A549 treated with CORT108297 at 1 μM for 4 hours (cell line): Measurements from ENCODE around the gene ACAA1. TPM values are rescaled to one million over a fixed set of nuclear protein-coding genes. Genes with fewer than 3 reads are reported as not detected.

Experiments used
- total RNA-seq: library from RNA; stranded (reverse); fragments of 200-300 nt; extraction: Qiagen RNA extraction; gene quantifications from 5 replicates; pipeline ENCODE4 v1.2.3, GENCODE V29; 2022

The ACAA1 gene, protein sequence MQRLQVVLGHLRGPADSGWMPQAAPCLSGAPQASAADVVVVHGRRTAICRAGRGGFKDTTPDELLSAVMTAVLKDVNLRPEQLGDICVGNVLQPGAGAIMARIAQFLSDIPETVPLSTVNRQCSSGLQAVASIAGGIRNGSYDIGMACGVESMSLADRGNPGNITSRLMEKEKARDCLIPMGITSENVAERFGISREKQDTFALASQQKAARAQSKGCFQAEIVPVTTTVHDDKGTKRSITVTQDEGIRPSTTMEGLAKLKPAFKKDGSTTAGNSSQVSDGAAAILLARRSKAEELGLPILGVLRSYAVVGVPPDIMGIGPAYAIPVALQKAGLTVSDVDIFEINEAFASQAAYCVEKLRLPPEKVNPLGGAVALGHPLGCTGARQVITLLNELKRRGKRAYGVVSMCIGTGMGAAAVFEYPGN
- total RNA-seq = 38.5 to 49.4 TPM (median 47.0 TPM) in 5 replicates

DNA sequence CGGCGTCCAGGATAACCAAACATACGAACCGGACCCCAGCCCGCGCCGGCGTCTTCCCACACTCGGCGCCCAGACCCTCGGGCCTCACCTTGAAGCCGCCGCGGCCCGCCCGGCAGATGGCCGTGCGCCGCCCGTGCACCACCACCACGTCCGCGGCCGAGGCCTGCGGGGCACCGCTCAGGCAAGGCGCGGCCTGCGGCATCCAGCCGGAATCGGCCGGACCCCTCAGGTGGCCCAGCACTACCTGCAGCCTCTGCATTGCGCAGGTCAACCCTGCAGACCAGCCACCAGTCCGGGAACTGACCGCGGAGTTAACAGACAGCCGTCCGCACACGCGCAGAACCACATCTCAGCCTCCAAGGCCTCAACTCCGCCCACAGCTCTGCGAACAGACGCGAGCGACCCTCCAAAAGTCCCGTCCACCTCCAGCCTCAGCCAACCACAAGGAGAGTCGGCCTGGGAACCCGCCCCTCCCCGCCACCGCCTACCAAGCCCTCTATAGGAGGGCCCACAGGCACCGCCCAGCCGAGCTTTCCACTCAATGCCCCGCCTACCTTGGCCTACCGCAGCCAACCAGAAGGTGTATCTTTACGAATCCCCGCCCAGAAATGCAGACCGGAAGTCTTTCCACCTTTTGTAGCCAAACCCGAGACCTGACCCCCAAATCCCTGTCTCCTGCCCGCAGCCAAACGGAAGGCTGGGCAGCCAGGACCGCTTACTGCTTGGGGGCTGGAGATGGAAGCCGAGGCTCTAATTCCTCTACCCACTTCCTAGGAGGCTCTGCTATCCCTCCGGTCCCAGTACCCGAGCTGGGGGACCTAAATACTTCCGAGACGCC, at the start of gene ACAA1:
TSS of gene ACAA1 (minus strand) at position 351 of the 838 bp plus-strand sequence. CDS start at position 259, 92 bp downstream.

DNA sequence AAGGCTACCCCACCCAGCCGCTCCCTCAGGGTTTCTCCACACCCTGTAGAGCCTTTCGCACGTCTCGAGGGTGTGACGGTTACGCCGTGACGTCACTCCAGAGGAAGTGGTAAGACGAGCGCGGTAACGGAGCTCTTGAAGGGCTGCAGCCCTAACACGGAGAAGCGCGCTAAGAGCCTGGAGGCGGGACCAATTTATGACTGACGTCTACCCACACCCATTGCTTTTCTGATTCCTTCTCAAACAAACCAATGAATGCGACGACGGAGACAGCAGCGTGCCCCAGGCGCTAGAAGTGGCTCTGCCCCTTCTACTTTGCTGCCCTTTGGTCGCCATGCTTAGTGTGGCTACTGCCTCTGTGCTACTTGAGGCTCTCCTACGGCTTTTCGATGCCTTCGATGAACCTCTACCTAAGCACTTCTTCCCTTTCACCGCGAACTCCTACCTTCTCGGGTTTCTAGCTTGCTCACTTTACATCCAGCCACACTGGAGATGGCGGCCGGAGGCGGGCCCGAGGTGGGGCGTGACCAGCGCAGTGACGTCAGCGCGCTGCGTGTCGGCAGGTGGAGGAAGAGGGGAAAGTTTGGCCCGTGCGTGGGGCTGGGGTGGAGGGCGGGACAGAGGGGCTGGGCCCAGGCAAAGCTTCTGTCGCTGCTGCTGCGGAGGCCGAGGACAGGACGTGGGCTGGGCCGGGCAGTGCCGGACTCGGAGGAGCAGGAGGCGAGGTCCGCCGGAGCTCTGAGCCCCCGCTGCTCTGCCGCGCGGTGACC, 28.2 kb upstream of the ACAA1 start, which contains the start of gene OXSR1:
TSS of gene OXSR1 (plus strand) at position 586 of the 770 bp plus-strand sequence. CDS start 340 bp downstream, outside the sequence.

GRCh38 chr3:38138349-38139190, 1.6 kb upstream of the ACAA1 start, which contains the start of gene MYD88:
Gene MYD88, plus strand, starts transcription at chr3:38138661. Its CDS starts 40 bp downstream, at chr3:38138701.

Other genes starting within 250 kb of the ACAA1 start
- 0.12 to 0.18 TPM (median 0.16 TPM) in 5 replicates for gene VILL, start 146.3 kb downstream of the ACAA1 start, total RNA-seq
- gene PLCD1, start 107.5 kb downstream of the ACAA1 start, total RNA-seq = 2.3 to 4.5 TPM (median 3.9 TPM) in 5 replicates
- gene DLEC1, start 97.9 kb downstream of the ACAA1 start, total RNA-seq = 0.03 to 0.06 TPM (median 0.05 TPM) in 4 of 5 replicates, not detected in the other
- gene MYD88, start 1.5 kb upstream of the ACAA1 start, total RNA-seq = 24.1 to 26.6 TPM (median 25.7 TPM) in 5 replicates
- 24.7 to 37.4 TPM (median 31.9 TPM) in 5 replicates for gene OXSR1, start 28.4 kb upstream of the ACAA1 start, total RNA-seq
- gene SLC22A13, start 128.7 kb upstream of the ACAA1 start, total RNA-seq = 0.05 to 0.13 TPM (median 0.08 TPM) in 5 replicates
- 0.03 to 0.07 TPM (median 0.03 TPM) in 3 of 5 replicates, not detected in the others for gene SLC22A14, start 145.2 kb upstream of the ACAA1 start, total RNA-seq
- gene XYLB, start 209.7 kb upstream of the ACAA1 start, total RNA-seq = 3.8 to 4.6 TPM (median 4.4 TPM) in 5 replicates